ENCODE results near the gene FARS2.

Gene FARS2

DNA sequence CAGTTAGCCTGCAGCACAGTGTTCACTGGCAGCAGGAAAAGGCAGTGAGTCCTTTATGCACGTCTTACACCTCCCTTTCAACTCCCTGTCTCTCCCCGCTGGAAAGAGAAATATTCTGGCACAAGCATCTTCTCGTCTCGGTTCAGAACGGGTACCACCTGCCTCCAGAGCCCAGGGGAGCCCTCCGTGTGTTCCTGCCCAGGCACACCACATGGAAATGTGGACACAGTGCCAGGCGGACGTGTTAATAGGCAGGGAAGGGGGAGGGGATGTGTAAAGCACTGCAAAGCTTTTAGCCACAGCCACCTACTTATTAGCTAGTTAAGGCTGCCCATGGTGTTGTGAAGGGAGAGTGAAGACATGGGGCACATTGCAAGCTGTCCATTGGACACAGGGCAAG, 219.7 kb downstream of the FARS2 start:
- TF ChIP-seq, protein P1, sequence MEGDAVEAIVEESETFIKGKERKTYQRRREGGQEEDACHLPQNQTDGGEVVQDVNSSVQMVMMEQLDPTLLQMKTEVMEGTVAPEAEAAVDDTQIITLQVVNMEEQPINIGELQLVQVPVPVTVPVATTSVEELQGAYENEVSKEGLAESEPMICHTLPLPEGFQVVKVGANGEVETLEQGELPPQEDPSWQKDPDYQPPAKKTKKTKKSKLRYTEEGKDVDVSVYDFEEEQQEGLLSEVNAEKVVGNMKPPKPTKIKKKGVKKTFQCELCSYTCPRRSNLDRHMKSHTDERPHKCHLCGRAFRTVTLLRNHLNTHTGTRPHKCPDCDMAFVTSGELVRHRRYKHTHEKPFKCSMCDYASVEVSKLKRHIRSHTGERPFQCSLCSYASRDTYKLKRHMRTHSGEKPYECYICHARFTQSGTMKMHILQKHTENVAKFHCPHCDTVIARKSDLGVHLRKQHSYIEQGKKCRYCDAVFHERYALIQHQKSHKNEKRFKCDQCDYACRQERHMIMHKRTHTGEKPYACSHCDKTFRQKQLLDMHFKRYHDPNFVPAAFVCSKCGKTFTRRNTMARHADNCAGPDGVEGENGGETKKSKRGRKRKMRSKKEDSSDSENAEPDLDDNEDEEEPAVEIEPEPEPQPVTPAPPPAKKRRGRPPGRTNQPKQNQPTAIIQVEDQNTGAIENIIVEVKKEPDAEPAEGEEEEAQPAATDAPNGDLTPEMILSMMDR (IDR thresholded peaks at IDR 0.05; ENCODE audit: insufficient read depth, low read length, poor library complexity, severe bottlenecking): no peak
- H3K27me3 ChIP-seq (replicated peaks; ENCODE audit: control insufficient read depth, insufficient read depth, low read length): no peaks in the 10 kb centered on the region
- H3K36me3 ChIP-seq (ENCODE audit: control insufficient read depth, insufficient read depth, low read length): no peaks in the 10 kb centered on the region; the same call in 1 of the 2 replicates
- DNase-seq (ENCODE audit: extremely low read depth, insufficient read length): no peak
- no peak overlapping the region for H3K4me3 ChIP-seq (replicated peaks; ENCODE audit: low read depth, low read length)

DNA sequence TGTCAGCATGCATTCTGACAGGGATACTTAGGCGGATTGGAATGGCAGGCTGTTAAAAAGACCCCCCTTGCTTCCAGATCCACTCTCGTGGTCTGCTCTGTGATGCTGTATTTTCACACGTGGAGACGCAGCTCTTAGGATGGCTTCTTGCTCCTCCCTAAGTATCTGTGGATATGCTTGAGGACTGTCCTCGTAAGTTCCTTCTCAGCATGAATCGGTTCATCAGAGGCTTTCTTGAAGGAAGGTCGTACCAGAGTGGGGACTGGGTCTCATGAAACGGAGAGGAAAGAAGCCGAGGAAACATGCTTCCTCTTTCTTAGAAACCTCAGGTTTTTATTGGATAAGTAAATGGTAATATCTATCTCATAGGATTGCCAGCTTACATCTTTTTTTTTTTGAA, 220.4 kb downstream of the FARS2 start:
- Histone ChIP-seq H3K4me3 (replicated peaks; ENCODE audit: low read depth, low read length) (no peak overlapping the region), H3K36me3 (ENCODE audit: control insufficient read depth, insufficient read depth, low read length) (no peaks in the 10 kb centered on the region; the same call in 1 of the 2 replicates), H3K27me3 (replicated peaks; ENCODE audit: control insufficient read depth, insufficient read depth, low read length) (no peaks in the 10 kb centered on the region)
- TF ChIP-seq, protein P1 (IDR thresholded peaks at IDR 0.05; ENCODE audit: insufficient read depth, low read length, poor library complexity, severe bottlenecking): no peak
- no peak for DNase-seq (ENCODE audit: extremely low read depth, insufficient read length)

DNA sequence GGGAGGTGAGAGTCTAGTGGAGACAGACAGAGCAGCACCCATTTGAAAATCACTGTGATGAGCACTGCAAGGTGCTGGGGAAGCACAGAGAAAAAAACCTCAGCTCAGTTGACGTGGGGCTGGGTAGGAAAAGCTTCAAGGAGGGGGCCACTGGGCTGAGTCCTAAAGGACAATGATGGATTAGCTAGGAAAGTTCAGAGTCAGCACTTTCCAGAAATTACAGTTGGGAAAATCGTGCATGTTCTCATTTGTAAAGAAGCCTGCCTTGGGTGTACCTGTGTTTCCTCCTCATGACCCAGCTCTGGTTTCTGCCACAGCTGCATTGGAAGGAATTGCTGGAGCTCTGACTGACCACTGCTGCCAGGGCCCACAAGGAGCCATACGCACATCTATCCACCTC, 221.3 kb downstream of the FARS2 start:
- Histone ChIP-seq H3K4me3 (replicated peaks; ENCODE audit: low read depth, low read length) (no peak overlapping the region), H3K36me3 (ENCODE audit: control insufficient read depth, insufficient read depth, low read length) (no peaks in the 10 kb centered on the region; the same call in 1 of the 2 replicates), H3K27me3 (replicated peaks; ENCODE audit: control insufficient read depth, insufficient read depth, low read length) (no peaks in the 10 kb centered on the region)
- TF ChIP-seq, protein P1 (IDR thresholded peaks at IDR 0.05; ENCODE audit: insufficient read depth, low read length, poor library complexity, severe bottlenecking): no peak
- DNase-seq (ENCODE audit: extremely low read depth, insufficient read length): no peak

DNA sequence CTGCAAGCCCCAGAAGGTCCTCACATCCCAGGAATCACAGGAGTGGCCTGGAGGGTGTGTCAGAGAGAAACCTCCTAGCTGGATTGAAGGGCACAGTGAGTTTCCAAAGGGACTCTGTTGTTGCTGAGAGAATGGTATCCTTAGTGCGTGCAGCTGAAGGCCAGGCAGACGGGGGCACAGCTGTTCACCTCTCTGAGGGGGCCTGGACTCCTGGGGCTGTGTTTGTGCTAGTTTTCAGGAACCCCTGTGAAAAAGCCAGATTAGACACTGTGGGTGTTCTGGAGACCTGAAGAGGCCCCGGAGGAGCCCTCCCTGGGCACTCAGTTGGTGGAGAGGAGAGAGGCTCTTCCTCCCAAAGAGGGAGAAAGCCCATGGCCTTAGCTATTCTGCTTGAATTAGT, 223.4 kb downstream of the FARS2 start:
- DNase-seq (ENCODE audit: extremely low read depth, insufficient read length): no peak

DNA sequence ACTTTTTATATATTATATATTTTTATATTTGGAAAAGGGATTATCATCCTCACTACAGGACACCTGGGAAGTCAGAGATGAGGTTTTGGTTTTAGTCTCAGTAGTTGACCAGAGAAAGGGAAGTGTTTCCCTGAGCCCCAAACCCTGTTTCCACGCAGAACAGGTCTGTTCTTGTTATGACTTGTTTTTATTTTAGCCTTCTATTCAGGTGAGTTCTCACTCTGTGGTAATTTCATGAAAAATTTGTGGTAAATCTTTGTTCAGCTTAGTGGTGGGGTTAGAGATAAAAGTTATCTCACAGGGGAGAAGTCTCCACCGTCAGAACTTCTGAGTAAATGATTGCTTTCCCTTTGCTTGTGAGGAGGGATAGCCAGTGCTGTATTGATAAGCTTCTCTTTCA, 224.9 kb downstream of the FARS2 start:
- peak; percentile 43 for DNase-seq (ENCODE audit: extremely low read depth, insufficient read length)
- no peak overlapping the region for H3K4me3 ChIP-seq (replicated peaks; ENCODE audit: low read depth, low read length)
- TF ChIP-seq, protein P1 (IDR thresholded peaks at IDR 0.05; ENCODE audit: insufficient read depth, low read length, poor library complexity, severe bottlenecking): no peak

More for the DNA sequence above, 223.4 kb downstream of the FARS2 start:
- TF ChIP-seq, protein P1 (IDR thresholded peaks at IDR 0.05; ENCODE audit: insufficient read depth, low read length, poor library complexity, severe bottlenecking): no peak
- H3K4me3 ChIP-seq (replicated peaks; ENCODE audit: low read depth, low read length): no peak overlapping the region
- H3K27me3 ChIP-seq (replicated peaks; ENCODE audit: control insufficient read depth, insufficient read depth, low read length): no peaks in the 10 kb centered on the region
- no peaks in the 10 kb centered on the region; the same call in 1 of the 2 replicates for H3K36me3 ChIP-seq (ENCODE audit: control insufficient read depth, insufficient read depth, low read length)

DNA sequence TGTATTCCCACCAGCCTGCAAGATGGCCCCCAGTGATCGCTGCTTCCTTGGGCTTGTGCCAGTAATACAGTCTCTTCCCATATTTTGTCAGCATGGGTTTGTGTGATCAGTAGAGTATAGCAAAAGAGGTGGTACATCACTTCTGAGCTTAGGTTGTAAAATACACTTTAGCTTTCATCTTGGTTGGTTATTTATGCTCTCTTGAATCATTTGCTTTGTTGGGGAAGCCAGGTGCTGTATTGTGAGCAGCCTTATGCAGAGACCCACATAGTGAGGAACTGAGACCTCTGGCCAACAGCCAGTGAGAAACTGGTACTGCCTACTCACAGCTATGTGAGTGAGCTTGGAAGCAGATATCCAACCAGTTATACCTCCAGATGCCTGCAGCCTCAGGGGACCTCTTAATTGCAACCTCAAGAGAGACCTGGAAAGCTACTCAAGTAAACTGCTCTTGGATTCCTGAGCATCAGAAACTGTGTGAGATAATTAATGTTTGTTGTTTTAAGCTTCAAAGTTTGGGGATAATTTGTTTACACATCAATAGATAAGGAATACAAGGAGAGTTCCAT, 229.3 kb downstream of the FARS2 start:
- no peaks in the 10 kb centered on the region for H3K36me3 ChIP-seq (ENCODE audit: control insufficient read depth, insufficient read depth, low read length)

More for the DNA sequence above, 224.9 kb downstream of the FARS2 start:
- Histone ChIP-seq H3K36me3 (ENCODE audit: control insufficient read depth, insufficient read depth, low read length) (no peaks in the 10 kb centered on the region; the same call in 1 of the 2 replicates), H3K27me3 (replicated peaks; ENCODE audit: control insufficient read depth, insufficient read depth, low read length) (no peaks in the 10 kb centered on the region)

More for the DNA sequence above, 229.3 kb downstream of the FARS2 start:
- no peaks in the 10 kb centered on the region for H3K27me3 ChIP-seq (replicated peaks; ENCODE audit: control insufficient read depth, insufficient read depth, low read length)
- DNase-seq (ENCODE audit: extremely low read depth, insufficient read length): no peak
- TF ChIP-seq, protein P1 (IDR thresholded peaks at IDR 0.05; ENCODE audit: insufficient read depth, low read length, poor library complexity, severe bottlenecking): no peak
- H3K4me3 ChIP-seq (replicated peaks; ENCODE audit: low read depth, low read length): no peak overlapping the region
